ENCODE data around the gene PLAC8. TPM values are rescaled to one million over a fixed set of nuclear protein-coding genes. Genes with fewer than 3 reads are reported as not detected.
"Not testable (repeated sequence)": the region's sequence is repeated elsewhere in the genome, so short reads cannot be mapped to it uniquely, and the experiment has no call there.

PLAC8 gene
- total and polyA plus RNA-seq, 3 experiments from 2014 or later, result 17.8 to 550 (median 19.7) TPM

- Histone ChIP-seq H3K4me1 (ENCODE audit: insufficient read depth, low read length) (no peaks in the 10 kb centered on the region), H3K27ac (ENCODE audit: low read depth, low read length) (no peak overlapping the region), H3K9me3 (ENCODE audit: low read length) (no peaks in the 10 kb centered on the region), H3K36me3 (ENCODE audit: insufficient read depth, low read length) (peaks cover 27% of the 10 kb centered on the region), H3K27me3 (ENCODE audit: insufficient read depth, low read length, poor library complexity, severe bottlenecking) (no peaks in the 10 kb centered on the region), H3K4me3 (ENCODE audit: low read length) (no peak overlapping the region)
- Mint-ChIP-seq H3K27ac (peak overlapping the region in 2 of 8 donors; percentile 65 to 74), H3K4me1 (no peaks in the 10 kb centered on the region), H3K27me3 (no peaks in the 10 kb centered on the region), H3K9me3 (no peaks in the 10 kb centered on the region), H3K36me3 (peaks cover 3 to 78% (median 26%) of the 10 kb centered on the region in 3 donors), H3K4me3 (no peak overlapping the region)
- POLR2A ChIA-PET, result interaction anchor here (0.5 kb wide), 1 partner anchor 23 kb away, joined by 4 read pairs; no protein-coding TSS in a partner anchor
- CTCF ChIA-PET, result no interaction called here
- no peak for DNase-seq
Measured at GRCh38 chr4:83065266-83065665, 49.3 kb downstream of the PLAC8 start.

- H3K36me3 Mint-ChIP-seq, result peaks cover 7 to 75% (median 16%) of the 10 kb centered on the region in 3 donors
- peak overlapping the region in 1 of 8 donors; percentile 8 for H3K27ac Mint-ChIP-seq
- DNase-seq, result no peak
- no peaks in the 10 kb centered on the region for H3K4me1 Mint-ChIP-seq
- ChIA-PET CTCF (interaction anchor here (0.6 to 1.3 kb wide), 2 partner anchors 28 to 198 kb away, joined by 3 read pairs; partner anchors contain the start of gene COPS4), POLR2A (no interaction called here)
- no peaks in the 10 kb centered on the region for H3K4me1 ChIP-seq (ENCODE audit: insufficient read depth, low read length)
- no peaks in the 10 kb centered on the region for H3K27me3 Mint-ChIP-seq
- H3K9me3 ChIP-seq (ENCODE audit: low read length), result no peaks in the 10 kb centered on the region
- H3K4me3 Mint-ChIP-seq, result no peak overlapping the region
- H3K4me3 ChIP-seq (ENCODE audit: low read length), result no peak overlapping the region
- peaks cover 24% of the 10 kb centered on the region for H3K36me3 ChIP-seq (ENCODE audit: insufficient read depth, low read length)
- H3K9me3 Mint-ChIP-seq, result no peaks in the 10 kb centered on the region
- H3K27me3 ChIP-seq (ENCODE audit: insufficient read depth, low read length, poor library complexity, severe bottlenecking), result no peaks in the 10 kb centered on the region
- H3K27ac ChIP-seq (ENCODE audit: low read depth, low read length), result no peak overlapping the region
Measured at GRCh38 chr4:83062739-83063138, 51.8 kb downstream of the PLAC8 start.

GRCh38 chr4:83054928-83055327, 59.6 kb downstream of the PLAC8 start:
- H3K4me1 ChIP-seq (ENCODE audit: insufficient read depth, low read length), result no peaks in the 10 kb centered on the region
- Mint-ChIP-seq H3K9me3 (no peaks in the 10 kb centered on the region), H3K27me3 (no peaks in the 10 kb centered on the region), H3K36me3 (peaks cover 3 to 65% (median 22%) of the 10 kb centered on the region in 3 donors), H3K4me1 (peaks cover 0 to 12% (median 0%) of the 10 kb centered on the region in 3 donors), H3K27ac (peak overlapping the region in 1 of 8 donors; percentile 42), H3K4me3 (no peak overlapping the region)
- H3K36me3 ChIP-seq (ENCODE audit: insufficient read depth, low read length), result peaks cover 28% of the 10 kb centered on the region
- POLR2A ChIA-PET, result no interaction called here
- no peaks in the 10 kb centered on the region for H3K9me3 ChIP-seq (ENCODE audit: low read length)
- H3K27me3 ChIP-seq (ENCODE audit: insufficient read depth, low read length, poor library complexity, severe bottlenecking), result no peaks in the 10 kb centered on the region
- peak in 2 of 5 donors; percentile 8 to 14 for DNase-seq
- CTCF ChIA-PET, result interaction anchor here (0.6 to 1.4 kb wide), 3 partner anchors 196 to 227 kb away, joined by 3 to 4 read pairs (median 4); no protein-coding TSS in a partner anchor
- H3K4me3 ChIP-seq (ENCODE audit: low read length), result no peak overlapping the region
- no peak overlapping the region for H3K27ac ChIP-seq (ENCODE audit: low read depth, low read length)

GRCh38 chr4:83048781-83049180, 65.7 kb downstream of the PLAC8 start:
- H3K9me3 Mint-ChIP-seq; H3K27me3 Mint-ChIP-seq; H3K9me3 ChIP-seq (ENCODE audit: low read length); POLR2A ChIA-PET; H3K4me3 ChIP-seq (ENCODE audit: low read length); H3K27me3 ChIP-seq (ENCODE audit: insufficient read depth, low read length, poor library complexity, severe bottlenecking); H3K4me1 ChIP-seq (ENCODE audit: insufficient read depth, low read length); H3K27ac Mint-ChIP-seq; DNase-seq; H3K4me3 Mint-ChIP-seq; H3K27ac ChIP-seq (ENCODE audit: low read depth, low read length); CTCF ChIA-PET: not testable (repeated sequence)
- Mint-ChIP-seq H3K36me3 (peaks cover 3 to 58% (median 24%) of the 10 kb centered on the region in 3 donors), H3K4me1 (peaks cover 7 to 23% (median 15%) of the 10 kb centered on the region in 3 donors)
- peaks cover 30% of the 10 kb centered on the region for H3K36me3 ChIP-seq (ENCODE audit: insufficient read depth, low read length)

- peaks cover 14 to 20% (median 18%) of the 10 kb centered on the region in 3 donors for H3K4me1 Mint-ChIP-seq
- H3K27ac Mint-ChIP-seq, result no peak overlapping the region
- CTCF ChIA-PET, result interaction anchor here (1.3 to 1.4 kb wide), 2 partner anchors 213 to 235 kb away, joined by 3 read pairs; no protein-coding TSS in a partner anchor
- H3K27me3 Mint-ChIP-seq, result no peaks in the 10 kb centered on the region
- Histone ChIP-seq H3K27me3 (ENCODE audit: insufficient read depth, low read length, poor library complexity, severe bottlenecking) (no peaks in the 10 kb centered on the region), H3K9me3 (ENCODE audit: low read length) (no peaks in the 10 kb centered on the region), H3K36me3 (ENCODE audit: insufficient read depth, low read length) (peaks cover 23% of the 10 kb centered on the region), H3K4me3 (ENCODE audit: low read length) (no peak overlapping the region), H3K4me1 (ENCODE audit: insufficient read depth, low read length) (no peaks in the 10 kb centered on the region), H3K27ac (ENCODE audit: low read depth, low read length) (no peak overlapping the region)
- no peak for DNase-seq
- POLR2A ChIA-PET, result no interaction called here
- no peaks in the 10 kb centered on the region for H3K9me3 Mint-ChIP-seq
- H3K4me3 Mint-ChIP-seq, result no peak overlapping the region
- H3K36me3 Mint-ChIP-seq, result peaks cover 3 to 47% (median 20%) of the 10 kb centered on the region in 3 donors
Measured at GRCh38 chr4:83046693-83047473, 67.6 kb downstream of the PLAC8 start.

GRCh38 chr4:83043801-83044407, 70.6 kb downstream of the PLAC8 start:
- POLR2A ChIA-PET, result no interaction called here
- no peaks in the 10 kb centered on the region for H3K27me3 Mint-ChIP-seq
- H3K4me3 Mint-ChIP-seq, result no peak overlapping the region
- CTCF ChIA-PET, result no interaction called here
- no peak overlapping the region for H3K4me3 ChIP-seq (ENCODE audit: low read length)
- no peaks in the 10 kb centered on the region for H3K9me3 ChIP-seq (ENCODE audit: low read length)
- no peaks in the 10 kb centered on the region for H3K36me3 ChIP-seq (ENCODE audit: insufficient read depth, low read length)
- H3K4me1 Mint-ChIP-seq, result peaks cover 30 to 39% (median 31%) of the 10 kb centered on the region in 3 donors
- H3K27ac ChIP-seq (ENCODE audit: low read depth, low read length), result no peak overlapping the region
- no peak overlapping the region for H3K27ac Mint-ChIP-seq
- no peaks in the 10 kb centered on the region for H3K27me3 ChIP-seq (ENCODE audit: insufficient read depth, low read length, poor library complexity, severe bottlenecking)
- H3K4me1 ChIP-seq (ENCODE audit: insufficient read depth, low read length), result no peaks in the 10 kb centered on the region
- no peak for DNase-seq
- no peaks in the 10 kb centered on the region for H3K9me3 Mint-ChIP-seq
- peaks cover 0 to 30% (median 4%) of the 10 kb centered on the region in 3 donors for H3K36me3 Mint-ChIP-seq

- peak overlapping the region in 2 of 8 donors; percentile 9 to 36 for H3K27ac Mint-ChIP-seq
- H3K36me3 ChIP-seq (ENCODE audit: insufficient read depth, low read length); H3K27ac ChIP-seq (ENCODE audit: low read depth, low read length); DNase-seq; H3K9me3 Mint-ChIP-seq; H3K4me1 ChIP-seq (ENCODE audit: insufficient read depth, low read length); CTCF ChIA-PET; H3K27me3 Mint-ChIP-seq; H3K9me3 ChIP-seq (ENCODE audit: low read length); H3K4me3 ChIP-seq (ENCODE audit: low read length); H3K4me3 Mint-ChIP-seq; H3K27me3 ChIP-seq (ENCODE audit: insufficient read depth, low read length, poor library complexity, severe bottlenecking): not testable (repeated sequence)
- peaks cover 0 to 28% (median 4%) of the 10 kb centered on the region in 3 donors for H3K36me3 Mint-ChIP-seq
- H3K4me1 Mint-ChIP-seq, result peaks cover 34 to 44% (median 35%) of the 10 kb centered on the region in 3 donors
- POLR2A ChIA-PET, result interaction anchor here (0.7 kb wide), 1 partner anchor 25 kb away, joined by 3 read pairs; no protein-coding TSS in a partner anchor
Measured at GRCh38 chr4:83043157-83043556, 71.4 kb downstream of the PLAC8 start.

- no peak for DNase-seq
- Histone ChIP-seq H3K4me3 (ENCODE audit: low read length) (no peak overlapping the region), H3K27ac (ENCODE audit: low read depth, low read length) (no peak overlapping the region), H3K36me3 (ENCODE audit: insufficient read depth, low read length) (no peaks in the 10 kb centered on the region), H3K9me3 (ENCODE audit: low read length) (no peaks in the 10 kb centered on the region), H3K27me3 (ENCODE audit: insufficient read depth, low read length, poor library complexity, severe bottlenecking) (no peaks in the 10 kb centered on the region), H3K4me1 (ENCODE audit: insufficient read depth, low read length) (peaks cover 18% of the 10 kb centered on the region)
- ChIA-PET POLR2A (interaction anchor here (0.9 kb wide), 1 partner anchor 27 kb away, joined by 3 read pairs; no protein-coding TSS in a partner anchor), CTCF (interaction anchor here (1.3 kb wide), 1 partner anchor 9 kb away, joined by 3 read pairs; no protein-coding TSS in a partner anchor)
- peak overlapping the region in 1 of 7 donors; percentile 49 for H3K4me3 Mint-ChIP-seq
- H3K4me1 Mint-ChIP-seq, result peaks cover 51 to 65% (median 51%) of the 10 kb centered on the region in 3 donors
- H3K27me3 Mint-ChIP-seq, result no peaks in the 10 kb centered on the region
- peak overlapping the region in 3 of 8 donors; percentile 1 to 36 (median 3) for H3K27ac Mint-ChIP-seq
- no peaks in the 10 kb centered on the region for H3K9me3 Mint-ChIP-seq
- peaks cover 0 to 20% (median 2%) of the 10 kb centered on the region in 3 donors for H3K36me3 Mint-ChIP-seq
Measured at GRCh38 chr4:83040269-83040668, 74.3 kb downstream of the PLAC8 start.
